Keratinocyte (primary cell): ENCODE measurements around the gene U2SURP. TPM values are rescaled to one million over a fixed set of nuclear protein-coding genes. Genes with fewer than 3 reads are reported as not detected.

Experiments
- DNase-seq: peaks from one replicate; pipeline ENCODE4 v3.0.0-alpha.2; 2011; ENCODE audit warnings: low read depth, missing footprints, low spot score
- FAIRE-seq: peaks from 2 replicates; lab custom pipeline; 2011; peaks lifted over from hg19 to GRCh38; lab: Jason Lieb, UNC
- H2AFZ ChIP-seq: 2 replicates; pipeline ENCODE4 v1.6.0; 2012; ENCODE audit warnings: low read length, control low read depth, inconsistent platforms; ENCODE audit not compliant: control insufficient read depth
- H3K27ac ChIP-seq: 2 replicates; pipeline ENCODE4 v1.5.1; 2011; ENCODE audit warnings: low read length; ENCODE audit not compliant: control insufficient read depth, insufficient read depth
- H3K27me3 ChIP-seq: 3 replicates; pipeline ENCODE4 v1.6.0; 2011; ENCODE audit warnings: low read length; ENCODE audit not compliant: control insufficient read depth, insufficient read depth; ENCODE audit errors: extremely low read depth
- H3K36me3 ChIP-seq, 2 experiments: 2 replicates in 1 of 2; 3 replicates in 1 of 2; pipeline ENCODE4 v1.5.1; 2011; ENCODE audit warnings: low read length in 2 of 2, mild to moderate bottlenecking in 1 of 2; ENCODE audit not compliant: control insufficient read depth in 2 of 2, insufficient read depth in 2 of 2; ENCODE audit errors: extremely low read depth in 1 of 2
- H3K4me1 ChIP-seq: 3 replicates; pipeline ENCODE4 v1.5.1; 2011; ENCODE audit warnings: low read length; ENCODE audit not compliant: control insufficient read depth, insufficient read depth; ENCODE audit errors: extremely low read depth
- H3K4me2 ChIP-seq: 3 replicates; pipeline ENCODE4 v1.6.0; 2011; ENCODE audit warnings: low read depth, low read length; ENCODE audit not compliant: control insufficient read depth, insufficient read depth; ENCODE audit errors: extremely low read depth
- H3K4me3 ChIP-seq, 3 experiments: fragments of 200-600 bp in 1 of 3; sonication (generic) in 1 of 3; 2 replicates in 2 of 3; 3 replicates in 1 of 3; pipeline ENCODE4 v1.5.1; 2011 to 2016; ENCODE audit warnings: low read length in 3 of 3, mild to moderate bottlenecking in 3 of 3, control low read depth in 2 of 3, inconsistent platforms in 1 of 3, low read depth in 1 of 3, mixed read lengths in 1 of 3, mixed run types in 1 of 3, moderate library complexity in 1 of 3; ENCODE audit not compliant: control insufficient read depth in 2 of 3, insufficient read depth in 2 of 3; ENCODE audit errors: extremely low read depth in 1 of 3
- H3K79me2 ChIP-seq: 2 replicates; pipeline ENCODE4 v1.6.0; 2012; ENCODE audit warnings: low read length; ENCODE audit not compliant: control insufficient read depth, insufficient read depth
- H3K9ac ChIP-seq: 3 replicates; pipeline ENCODE4 v1.6.0; 2011; ENCODE audit warnings: low read length; ENCODE audit not compliant: control insufficient read depth, insufficient read depth; ENCODE audit errors: extremely low read depth
- H3K9me1 ChIP-seq: 3 replicates; pipeline ENCODE4 v1.6.0; 2011; ENCODE audit warnings: low read length; ENCODE audit not compliant: control insufficient read depth, insufficient read depth; ENCODE audit errors: extremely low read depth
- H3K9me3 ChIP-seq: 2 replicates; pipeline ENCODE4 v1.5.1; 2012; ENCODE audit warnings: low read depth, low read length; ENCODE audit not compliant: control insufficient read depth
- H4K20me1 ChIP-seq: 3 replicates; pipeline ENCODE4 v1.6.0; 2011; ENCODE audit warnings: low read length; ENCODE audit not compliant: control insufficient read depth, insufficient read depth; ENCODE audit errors: extremely low read depth
- CTCF ChIP-seq, 3 experiments: IDR thresholded peaks in 1 of 3; conservative IDR thresholded peaks in 1 of 3; optimal IDR thresholded peaks in 1 of 3; 2 replicates in 2 of 3; 3 replicates in 1 of 3; pipeline versions ENCODE3 to v1.5.1; 2011; ENCODE audit warnings: low read length in 3 of 3, mild to moderate bottlenecking in 3 of 3, moderate library complexity in 2 of 3, control low read depth in 1 of 3, inconsistent platforms in 1 of 3; ENCODE audit not compliant: insufficient read depth in 2 of 3; ENCODE audit errors: extremely low read depth in 1 of 3
- EZH2 ChIP-seq: IDR thresholded peaks from one replicate; pipeline ENCODE4 v1.6.1; 2012; ENCODE audit warnings: inconsistent platforms, mild to moderate bottlenecking, low read length, moderate library complexity
- dilution Hi-C: fragments of 300-500 bp; cut with MboI; formaldehyde crosslinking; loops from one replicate; pipeline ENCODE4 v1.7.0; 2020; ENCODE audit warnings: low sequenced_read_pairs; ENCODE audit not compliant: extremely low pct_ligation_motif_present
- polyA minus RNA-seq, 3 experiments: library from RNA; depleted of rRNA, polyadenylated mRNA; stranded (reverse); fragments of >200 nt; gene quantifications; 1 replicate in 1 of 3; 2 replicates in 1 of 3; 3 replicates in 1 of 3; pipeline ENCODE4 v1.2.3, GENCODE V29; 2011
- polyA plus RNA-seq, 5 experiments: library from polyadenylated mRNA; depleted of rRNA in 3 of 5; stranded (reverse) in 3 of 5; stranded (forward) in 1 of 5; unstranded in 1 of 5; fragments of >200 nt; gene quantifications; 1 replicate in 1 of 5; 2 replicates in 3 of 5; 3 replicates in 1 of 5; pipeline versions ENCODE4 v1.2.1 to v1.2.3, GENCODE V29; 2011 to 2012; ENCODE audit warnings: missing spikeins in 2 of 5, low read depth in 1 of 5, low replicate concordance in 1 of 5

The U2SURP gene
- polyA plus RNA-seq = 37.8 to 75.9 TPM (median 40.3 TPM) in 3 replicates
- polyA plus RNA-seq (2011; ENCODE audit: low read depth) = 141 TPM
- 21.3 and 33.5 TPM in 2 replicates for polyA plus RNA-seq (2011; cell fraction: cytosol; rRNA removed)
- 40.2 and 76.9 TPM in 2 replicates for polyA plus RNA-seq (2011; cell fraction: nucleus; rRNA removed)
- polyA plus RNA-seq (2012; ENCODE audit: low replicate concordance) = 41.4 and 67.1 TPM in 2 replicates
- polyA minus RNA-seq = 23.4 to 77.9 TPM (median 28.8 TPM) in 3 replicates
- 22.1 TPM for polyA minus RNA-seq (2011; cell fraction: cytosol; rRNA and poly(A)+ RNA removed)
- 28.8 and 73.0 TPM in 2 replicates for polyA minus RNA-seq (2011; cell fraction: nucleus; rRNA and poly(A)+ RNA removed)

GRCh38 chr3:143001369-143002082, at the start of gene U2SURP:
Gene U2SURP (plus strand): TSS chr3:143001570. CDS start chr3:143001629, 59 bp downstream.
- H3K36me3 ChIP-seq = no peaks in the 10 kb centered on the region
- no peaks in the 10 kb centered on the region for H3K27me3 ChIP-seq
- H3K9ac ChIP-seq = peak within 1 kb of the TSS; percentile 94
- H3K27ac ChIP-seq = peak within 1 kb of the TSS; percentile 92
- H3K4me2 ChIP-seq = peak within 1 kb of the TSS; percentile 88
- dilution Hi-C loops = no loop called here
- DNase-seq = peak; percentile 74
- peak within 1 kb of the TSS; percentile 87 for H2AFZ ChIP-seq
- H3K79me2 ChIP-seq = peaks cover 53% of the 10 kb centered on the region
- H3K9me3 ChIP-seq = no peaks in the 10 kb centered on the region
- TF ChIP-seq EZH2 (no peak), CTCF (optimal IDR thresholded peaks at IDR 0.05 in 1 of 3, IDR thresholded peaks at IDR 0.05 in 1 of 3, conservative IDR thresholded peaks at IDR 0.05 in 1 of 3; ENCODE audit: extremely low read depth in 1 of 3, insufficient read depth in 2 of 3, low read length in 3 of 3) (no peak)
- peak within 1 kb of the TSS; percentile 83 to 96 (median 89) for H3K4me3 ChIP-seq
- H4K20me1 ChIP-seq = no peaks in the 10 kb centered on the region
- H3K4me1 ChIP-seq = peaks cover 23% of the 10 kb centered on the region
- FAIRE-seq = peak; percentile 74
- H3K9me1 ChIP-seq = no peaks in the 10 kb centered on the region

- no peaks in the 10 kb centered on the region for H3K9me3 ChIP-seq
- H3K9ac ChIP-seq = no peak overlapping the region
- H3K79me2 ChIP-seq = no peaks in the 10 kb centered on the region
- no peaks in the 10 kb centered on the region for H4K20me1 ChIP-seq
- no peak overlapping the region for H3K4me3 ChIP-seq
- no peak overlapping the region for H2AFZ ChIP-seq
- dilution Hi-C loops = no loop called here
- no peak overlapping the region for H3K27ac ChIP-seq
- no peaks in the 10 kb centered on the region for H3K27me3 ChIP-seq
- no peaks in the 10 kb centered on the region for H3K36me3 ChIP-seq
- no peak overlapping the region for H3K4me2 ChIP-seq
- no peaks in the 10 kb centered on the region for H3K9me1 ChIP-seq
- FAIRE-seq = no peak
- TF ChIP-seq CTCF (optimal IDR thresholded peaks at IDR 0.05 in 1 of 3, IDR thresholded peaks at IDR 0.05 in 1 of 3, conservative IDR thresholded peaks at IDR 0.05 in 1 of 3; ENCODE audit: extremely low read depth in 1 of 3, insufficient read depth in 2 of 3, low read length in 3 of 3) (no peak), EZH2 (no peak)
- no peak for DNase-seq
- H3K4me1 ChIP-seq = peaks cover 7% of the 10 kb centered on the region
Measured at GRCh38 chr3:142951794-142952193, 49.6 kb upstream of the U2SURP start.
